Measurements from ENCODE around the gene SLC9A1. TPM values are rescaled to one million over a fixed set of nuclear protein-coding genes. Genes with fewer than 3 reads are reported as not detected.

SLC9A1 gene
- polyA plus RNA-seq, 3 donors: 4.5 to 14.2 (median 4.6) TPM

DNA sequence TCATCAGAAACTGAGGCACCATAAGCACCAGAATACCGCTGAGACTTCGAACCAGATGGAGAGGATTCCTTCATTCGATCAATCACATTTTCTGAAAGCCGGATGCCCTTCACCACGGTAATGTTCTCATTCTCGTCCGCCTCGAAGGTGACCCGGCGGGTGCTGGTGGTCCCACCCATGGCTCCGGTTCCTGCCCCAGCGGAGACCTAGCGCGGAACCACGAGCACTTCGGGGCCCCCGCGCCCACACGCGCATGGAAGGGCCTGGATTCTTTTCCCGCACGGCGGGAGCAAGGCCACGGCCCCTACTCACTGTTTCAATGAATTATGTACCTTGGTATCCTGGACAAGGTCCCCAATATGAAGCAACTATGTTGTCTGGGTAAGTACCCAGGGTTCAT, 46.4 kb upstream of the SLC9A1 start:
- Histone ChIP-seq H3K4me2 (replicated peaks; ENCODE audit: extremely low read depth, low read length, poor library complexity, severe bottlenecking) (no peak overlapping the region), H2AFZ (ENCODE audit: insufficient read depth, low read depth, low read length, poor library complexity, severe bottlenecking) (no peak overlapping the region), H3K9ac (ENCODE audit: insufficient read depth, low read length, poor library complexity, severe bottlenecking) (no peak overlapping the region), H3K4me1 (ENCODE audit: control insufficient read depth in 1 of 2, insufficient read depth in 2 of 2, low read length in 2 of 2) (no peaks in the 10 kb centered on the region), H3K27ac (ENCODE audit: low read depth in 1 of 2, low read length in 2 of 2) (no peak overlapping the region), H3K27me3 (ENCODE audit: control insufficient read depth in 2 of 2, insufficient read depth in 2 of 2, low read length in 2 of 2) (no peaks in the 10 kb centered on the region), H3K36me3 (replicated peaks in 1 of 2; ENCODE audit: control insufficient read depth in 1 of 2, insufficient read depth in 2 of 2, low read length in 2 of 2) (no peaks in the 10 kb centered on the region), H3K4me3 (replicated peaks in 1 of 3; ENCODE audit: low read depth in 2 of 3, low read length in 3 of 3) (no peak overlapping the region), H4K20me1 (ENCODE audit: insufficient read depth, low read length) (no peaks in the 10 kb centered on the region), H3K79me2 (ENCODE audit: insufficient read depth, low read length) (no peaks in the 10 kb centered on the region), H3K9me3 (replicated peaks in 1 of 2; ENCODE audit: control insufficient read depth in 1 of 2, insufficient read depth in 1 of 2, low read length in 2 of 2) (no peaks in the 10 kb centered on the region)
- H3K36me3 Mint-ChIP-seq: no peaks in the 10 kb centered on the region
- H3K27ac Mint-ChIP-seq: no peak overlapping the region
- no peaks in the 10 kb centered on the region for H3K9me3 Mint-ChIP-seq
- H3K27me3 Mint-ChIP-seq (ENCODE audit: low read depth in 3 of 3): peaks cover 0 to 10% (median 6%) of the 10 kb centered on the region in 3 donors
- intact Hi-C loops (cut with micrococcal nuclease): no loop called here
- TF ChIP-seq CTCF (IDR thresholded peaks at IDR 0.05): no peak
- H3K4me1 Mint-ChIP-seq: peaks cover 7% of the 10 kb centered on the region
- whole genome bisulfite sequencing (ENCODE audit: insufficient coverage): 96% methylated on average over 23 of the region's 24 CpGs
- no peak for DNase-seq
- no peak overlapping the region for H3K4me3 Mint-ChIP-seq

GRCh38 chr1:27193194-27193593, 38.3 kb upstream of the SLC9A1 start:
- H3K27me3 ChIP-seq (ENCODE audit: control insufficient read depth in 2 of 2, insufficient read depth in 2 of 2, low read length in 2 of 2): no peaks in the 10 kb centered on the region
- 100% methylated on average over 1 of the region's 1 CpG for WGBS (ENCODE audit: insufficient coverage)
- intact Hi-C loops (cut with micrococcal nuclease): loop anchor here (5.0 to 10.0 kb wide), 2 partner anchors 36 to 148 kb away; partner anchors contain the start of gene SLC9A1 (in 1 of the 2)
- no peak overlapping the region for H2AFZ ChIP-seq (ENCODE audit: insufficient read depth, low read depth, low read length, poor library complexity, severe bottlenecking)
- no peaks in the 10 kb centered on the region for H3K79me2 ChIP-seq (ENCODE audit: insufficient read depth, low read length)
- no peak overlapping the region for H3K4me2 ChIP-seq (replicated peaks; ENCODE audit: extremely low read depth, low read length, poor library complexity, severe bottlenecking)
- Mint-ChIP-seq H3K36me3 (no peaks in the 10 kb centered on the region), H3K27ac (no peak overlapping the region), H3K27me3 (ENCODE audit: low read depth in 3 of 3) (peaks cover 2 to 6% (median 2%) of the 10 kb centered on the region in 3 donors), H3K9me3 (peaks cover 0 to 3% (median 0%) of the 10 kb centered on the region in 7 donors), H3K4me3 (no peak overlapping the region), H3K4me1 (peaks cover 19% of the 10 kb centered on the region)
- peaks cover 14 to 18% of the 10 kb centered on the region in 2 donors for H3K4me1 ChIP-seq (ENCODE audit: control insufficient read depth in 1 of 2, insufficient read depth in 2 of 2, low read length in 2 of 2)
- H3K27ac ChIP-seq (ENCODE audit: low read depth in 1 of 2, low read length in 2 of 2): no peak overlapping the region
- no peak for DNase-seq
- H3K9ac ChIP-seq (ENCODE audit: insufficient read depth, low read length, poor library complexity, severe bottlenecking): no peak overlapping the region
- no peaks in the 10 kb centered on the region for H3K36me3 ChIP-seq (replicated peaks in 1 of 2; ENCODE audit: control insufficient read depth in 1 of 2, insufficient read depth in 2 of 2, low read length in 2 of 2)
- TF ChIP-seq CTCF (IDR thresholded peaks at IDR 0.05): no peak
- no peaks in the 10 kb centered on the region for H3K9me3 ChIP-seq (replicated peaks in 1 of 2; ENCODE audit: control insufficient read depth in 1 of 2, insufficient read depth in 1 of 2, low read length in 2 of 2)
- no peak overlapping the region for H3K4me3 ChIP-seq (replicated peaks in 1 of 3; ENCODE audit: low read depth in 2 of 3, low read length in 3 of 3)
- H4K20me1 ChIP-seq (ENCODE audit: insufficient read depth, low read length): no peaks in the 10 kb centered on the region
